Subcutaneous abdominal adipose tissue (tissue), 5 donors: ENCODE data around the gene IGFBP2.

Experiments used
- H3K27ac ChIP-seq: one replicate; pipeline ENCODE4 v1.7.0; 2013; ENCODE audit warnings: low read depth, mild to moderate bottlenecking, inconsistent platforms, low read length, moderate library complexity
- H3K27me3 ChIP-seq, 5 donors: one replicate each; pipeline ENCODE4 v1.7.0; 2013; ENCODE audit warnings: low read length in 5 of 5, inconsistent platforms in 1 of 5; ENCODE audit not compliant: control insufficient read depth in 5 of 5, insufficient read depth in 4 of 5
- H3K36me3 ChIP-seq, 5 donors: one replicate each; pipeline ENCODE4 v1.7.0; 2013; ENCODE audit warnings: low read length in 5 of 5; ENCODE audit not compliant: control insufficient read depth in 5 of 5, insufficient read depth in 5 of 5
- H3K4me1 ChIP-seq, 5 donors: one replicate each; pipeline ENCODE4 v1.7.0; 2013; ENCODE audit warnings: low read length in 5 of 5, mild to moderate bottlenecking in 3 of 5, moderate library complexity in 1 of 5; ENCODE audit not compliant: control insufficient read depth in 5 of 5, insufficient read depth in 5 of 5
- H3K4me3 ChIP-seq, 5 donors: one replicate each; pipeline ENCODE4 v1.7.0; 2013; ENCODE audit warnings: low read length in 5 of 5, low read depth in 1 of 5
- H3K9ac ChIP-seq, 5 donors: one replicate each; pipeline ENCODE4 v1.7.0; 2013; ENCODE audit warnings: low read length in 5 of 5, mild to moderate bottlenecking in 4 of 5, moderate library complexity in 3 of 5
- H3K9me3 ChIP-seq, 5 donors: one replicate each; pipeline ENCODE4 v1.7.0; 2013; ENCODE audit warnings: low read length in 5 of 5; ENCODE audit not compliant: control insufficient read depth in 5 of 5
- donor health status: healthy.
- donor health status: healthy.
- donor health status: healthy.
- donor health status: healthy.
- donor health status: healthy.

IGFBP2 gene

DNA sequence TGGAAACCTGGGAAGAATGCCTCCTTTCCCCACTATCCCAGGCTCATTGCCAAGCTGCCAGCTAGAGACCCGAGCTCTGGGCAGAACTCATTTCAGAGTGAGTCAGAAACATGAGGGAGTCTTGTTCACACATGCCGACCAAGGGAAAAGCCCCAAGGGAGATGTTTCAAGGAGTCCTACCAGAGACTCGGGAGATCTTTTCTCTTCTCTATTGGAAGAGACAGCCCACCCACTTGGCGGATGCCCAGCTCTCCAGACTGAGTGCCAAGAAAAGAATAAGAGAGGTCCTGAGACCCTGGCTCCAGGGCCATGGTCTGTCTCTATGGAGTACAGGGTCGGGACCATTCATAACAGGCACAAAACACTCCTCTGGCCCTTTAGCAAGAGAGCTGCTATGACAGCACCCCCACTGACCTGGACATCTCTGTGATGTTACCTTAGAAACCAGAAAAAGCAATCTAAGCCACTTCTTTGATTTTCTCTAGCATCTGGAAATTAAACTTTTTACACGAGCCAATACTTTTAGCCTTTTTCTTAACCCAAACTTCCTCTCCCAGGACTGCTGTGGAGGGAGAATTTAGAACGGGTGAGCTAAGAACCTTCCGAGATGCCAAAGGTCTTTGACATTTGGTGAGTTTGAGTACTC, 80.6 kb downstream of the IGFBP2 start:
- H3K27ac ChIP-seq: peak overlapping the region; percentile 52
- peaks cover 0 to 8% (median 0%) of the 10 kb centered on the region in 5 donors for H3K9me3 ChIP-seq
- H3K27me3 ChIP-seq: peaks cover 0 to 4% (median 0%) of the 10 kb centered on the region in 5 donors
- H3K4me3 ChIP-seq: no peak overlapping the region
- H3K9ac ChIP-seq: peak overlapping the region in 1 of 5 donors; percentile 66
- H3K4me1 ChIP-seq: peaks cover 15 to 53% (median 47%) of the 10 kb centered on the region in 5 donors
- H3K36me3 ChIP-seq: no peaks in the 10 kb centered on the region
